ENCODE data around the gene ASXL1.

ASXL1 gene

DNA sequence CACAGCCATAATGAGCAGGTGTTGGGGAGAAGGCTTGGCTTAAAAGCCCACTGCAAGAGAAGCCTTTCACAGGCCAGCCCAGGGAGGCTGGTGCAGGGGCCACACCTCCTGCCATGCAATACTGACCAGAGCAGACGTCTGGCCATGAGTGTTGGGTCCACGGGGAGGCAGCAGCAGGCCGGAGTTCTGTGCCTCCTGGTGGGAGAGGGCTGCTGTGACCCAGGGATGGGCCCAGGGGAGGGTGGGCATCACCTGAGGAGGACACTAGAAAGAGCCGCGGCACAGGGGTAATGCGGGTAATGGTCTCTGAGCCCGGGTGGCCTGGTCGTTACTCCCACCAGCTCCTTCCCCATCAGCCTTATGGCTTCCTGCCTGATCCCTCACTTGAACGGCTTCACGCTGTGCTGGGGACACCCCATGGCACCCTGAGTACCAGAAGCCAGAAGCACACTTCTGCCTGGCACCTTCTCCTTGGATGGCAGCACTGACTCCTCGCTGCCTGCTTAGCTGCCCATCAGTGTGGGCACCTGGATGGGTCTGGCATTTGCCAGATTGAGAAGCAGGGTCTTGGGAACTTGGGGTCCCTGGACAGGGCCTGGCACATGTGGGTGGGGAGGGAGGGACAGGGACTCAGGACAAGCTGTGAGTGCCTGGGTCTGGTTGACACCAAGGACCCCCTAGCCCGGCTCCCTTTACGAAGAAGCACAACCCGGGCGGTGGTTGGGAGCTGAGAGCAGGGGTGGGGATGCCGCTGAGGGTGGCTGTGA lies 108.8 kb downstream of the ASXL1 start:
- no peak for TF ChIP-seq Cebpa-rat (IDR thresholded peaks at IDR 0.05)
- peaks cover 47 to 74% (median 64%) of the 10 kb centered on the region in 10 experiments for H3K4me1 ChIP-seq
- peak overlapping the region in 9 of 11 experiments; percentile 21 to 78 (median 41); a peak in 12 of 22 replicates for H3K9ac ChIP-seq
- peaks cover 40 to 83% (median 61%) of the 10 kb centered on the region in 11 experiments; a peak in 21 of 22 replicates for H4K20me1 ChIP-seq
- no peaks in the 10 kb centered on the region for H3K9me3 ChIP-seq (replicated peaks in 1 of 11)
- peaks cover 38 to 88% (median 62%) of the 10 kb centered on the region in 11 experiments for H3K36me3 ChIP-seq
- H3K27me3 ChIP-seq: no peaks in the 10 kb centered on the region
- no peak overlapping the region for H3K4me3 ChIP-seq
- H3K27ac ChIP-seq: peak overlapping the region in 8 of 11 experiments; percentile 43 to 91 (median 88); a peak in 14 of 22 replicates
- H3K4me2 ChIP-seq: peak overlapping the region in 5 of 11 experiments; percentile 18 to 98 (median 91); a peak in 7 of 22 replicates

DNA sequence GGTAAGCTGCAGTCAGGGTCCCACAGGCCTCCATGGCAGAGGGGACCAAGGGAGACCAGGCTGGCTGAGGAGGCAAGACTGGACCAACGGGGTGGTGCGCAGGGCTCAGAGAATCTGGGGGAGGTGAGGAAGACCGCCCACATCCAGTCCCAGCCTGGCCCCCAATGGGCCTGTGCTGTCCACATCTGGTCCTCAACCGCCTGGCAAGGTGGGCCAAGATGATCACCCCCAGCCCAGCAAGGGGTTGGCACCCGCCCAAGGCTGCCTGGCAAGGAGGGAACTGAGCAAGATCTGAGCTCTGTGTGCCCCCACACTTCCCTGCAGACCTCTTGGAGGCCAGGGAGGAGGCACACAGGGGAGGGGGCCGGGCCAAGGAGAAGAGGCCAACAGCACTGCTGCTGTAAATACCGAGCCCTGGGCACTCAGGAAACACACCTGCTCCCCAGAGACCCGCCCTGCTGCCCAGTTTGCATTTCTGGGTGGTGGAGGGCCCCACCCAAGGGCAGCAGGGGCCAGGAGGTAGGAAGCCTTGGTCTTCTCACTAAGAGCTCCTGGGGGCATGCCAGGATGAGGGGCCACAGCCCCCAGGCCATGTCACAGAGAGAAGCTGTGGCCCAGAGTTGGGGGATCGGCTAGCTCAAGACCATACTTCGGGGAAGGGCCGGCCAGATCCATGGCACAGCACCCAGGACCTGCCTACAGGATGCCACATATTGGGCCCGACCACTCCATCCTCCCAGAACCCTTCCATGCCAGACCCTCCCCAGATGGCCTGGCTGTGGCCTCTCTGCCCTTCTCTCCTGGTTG lies 109.6 kb downstream of the ASXL1 start:
- H3K36me3 ChIP-seq: peaks cover 38 to 88% (median 62%) of the 10 kb centered on the region in 11 experiments
- no peak overlapping the region for H3K4me3 ChIP-seq
- peaks cover 32 to 83% (median 56%) of the 10 kb centered on the region in 11 experiments; a peak in 20 of 22 replicates for H4K20me1 ChIP-seq
- H3K4me1 ChIP-seq: peaks cover 55 to 82% (median 72%) of the 10 kb centered on the region in 10 experiments
- TF ChIP-seq Cebpa-rat (IDR thresholded peaks at IDR 0.05): no peak
- peak overlapping the region in 10 of 11 experiments; percentile 5 to 91 (median 86); a peak in 18 of 22 replicates for H3K27ac ChIP-seq
- H3K4me2 ChIP-seq: peak overlapping the region in 10 of 11 experiments; percentile 29 to 99 (median 91); a peak in 20 of 22 replicates
- no peaks in the 10 kb centered on the region for H3K27me3 ChIP-seq
- H3K9me3 ChIP-seq (replicated peaks in 1 of 11): no peaks in the 10 kb centered on the region
- peak overlapping the region in 10 of 11 experiments; percentile 4 to 78 (median 41); a peak in 13 of 22 replicates for H3K9ac ChIP-seq

DNA sequence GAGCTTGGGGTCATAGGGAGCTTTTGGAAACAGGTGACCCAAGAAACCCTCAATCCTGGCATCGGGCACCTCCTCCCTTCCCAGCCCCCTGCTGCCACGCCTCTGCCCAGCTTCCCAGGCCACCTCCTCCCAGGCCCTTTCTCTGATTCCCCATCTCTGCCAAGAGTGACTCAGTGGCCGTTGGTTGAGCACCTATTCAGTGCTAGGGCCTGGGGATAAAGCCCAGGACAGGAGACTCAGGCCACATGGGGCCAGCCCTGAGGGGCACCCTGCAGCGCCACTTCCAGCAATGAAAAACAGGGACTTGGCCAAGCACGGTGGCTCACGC lies 110.1 kb downstream of the ASXL1 start:
- Histone ChIP-seq H3K27ac (peak overlapping the region in 9 of 11 experiments; percentile 35 to 91 (median 87); a peak in 18 of 22 replicates), H3K4me2 (peak overlapping the region in 10 of 11 experiments; percentile 29 to 99 (median 91); a peak in 20 of 22 replicates), H3K4me1 (peaks cover 56 to 87% (median 77%) of the 10 kb centered on the region in 10 experiments), H3K9ac (peak overlapping the region in 8 of 11 experiments; percentile 4 to 78 (median 41); a peak in 10 of 22 replicates), H4K20me1 (peaks cover 27 to 83% (median 50%) of the 10 kb centered on the region in 11 experiments; a peak in 19 of 22 replicates), H3K9me3 (replicated peaks in 1 of 11) (no peaks in the 10 kb centered on the region), H3K4me3 (no peak overlapping the region), H3K27me3 (no peaks in the 10 kb centered on the region), H3K36me3 (peaks cover 35 to 88% (median 62%) of the 10 kb centered on the region in 11 experiments)
- TF ChIP-seq Cebpa-rat (IDR thresholded peaks at IDR 0.05): no peak

DNA sequence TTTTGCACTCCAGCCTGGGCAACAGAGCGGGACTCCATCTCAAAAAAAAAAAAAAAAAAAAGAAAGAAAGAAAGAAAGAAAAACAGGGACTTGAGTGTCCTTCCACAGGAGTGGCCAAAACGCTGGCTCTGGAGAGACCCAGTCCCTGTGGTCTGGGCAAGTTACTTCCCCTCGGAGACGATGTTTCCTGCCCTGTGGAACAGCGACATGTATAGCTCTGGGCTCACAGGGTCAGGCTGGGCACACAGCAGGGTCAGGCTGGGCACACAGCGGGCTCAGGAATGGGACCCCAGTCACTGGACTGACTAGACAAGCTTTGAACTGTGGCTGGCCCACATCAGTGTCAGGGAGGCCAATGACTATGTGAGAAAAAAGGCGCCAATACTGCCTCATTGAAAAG lies 110.7 kb downstream of the ASXL1 start:
- no peak for TF ChIP-seq Cebpa-rat (IDR thresholded peaks at IDR 0.05)
- peak overlapping the region in 7 of 11 experiments; percentile 62 to 79 (median 73); a peak in 11 of 22 replicates for H3K9ac ChIP-seq
- H4K20me1 ChIP-seq: peaks cover 24 to 83% (median 50%) of the 10 kb centered on the region in 11 experiments; a peak in 19 of 22 replicates
- no peaks in the 10 kb centered on the region for H3K9me3 ChIP-seq (replicated peaks in 1 of 11)
- H3K27me3 ChIP-seq: no peaks in the 10 kb centered on the region
- H3K4me1 ChIP-seq: peaks cover 62 to 93% (median 83%) of the 10 kb centered on the region in 10 experiments
- H3K36me3 ChIP-seq: peaks cover 34 to 88% (median 63%) of the 10 kb centered on the region in 11 experiments
- peak overlapping the region in 9 of 11 experiments; percentile 72 to 91 (median 87); a peak in 16 of 22 replicates for H3K27ac ChIP-seq
- H3K4me3 ChIP-seq: no peak overlapping the region
- peak overlapping the region; percentile 7 to 99 (median 91); a peak in 20 of 22 replicates for H3K4me2 ChIP-seq

- Histone ChIP-seq H3K4me3 (peak overlapping the region in 6 of 10 experiments; percentile 16 to 59 (median 29); a peak in 10 of 20 replicates), H3K4me1 (peaks cover 76 to 100% (median 94%) of the 10 kb centered on the region in 10 experiments), H3K9ac (peak overlapping the region; percentile 60 to 79 (median 73)), H3K9me3 (replicated peaks in 1 of 11) (no peaks in the 10 kb centered on the region), H3K4me2 (peak overlapping the region; percentile 81 to 99 (median 91)), H3K36me3 (peaks cover 28 to 83% (median 60%) of the 10 kb centered on the region in 11 experiments), H4K20me1 (peaks cover 24 to 83% (median 50%) of the 10 kb centered on the region in 11 experiments; a peak in 20 of 22 replicates), H3K27me3 (no peaks in the 10 kb centered on the region), H3K27ac (peak overlapping the region; percentile 15 to 91 (median 85); a peak in 21 of 22 replicates)
- TF ChIP-seq Cebpa-rat (IDR thresholded peaks at IDR 0.05): no peak
Measured at GRCh38 chr20:32470025-32470861, 112.1 kb downstream of the ASXL1 start.

DNA sequence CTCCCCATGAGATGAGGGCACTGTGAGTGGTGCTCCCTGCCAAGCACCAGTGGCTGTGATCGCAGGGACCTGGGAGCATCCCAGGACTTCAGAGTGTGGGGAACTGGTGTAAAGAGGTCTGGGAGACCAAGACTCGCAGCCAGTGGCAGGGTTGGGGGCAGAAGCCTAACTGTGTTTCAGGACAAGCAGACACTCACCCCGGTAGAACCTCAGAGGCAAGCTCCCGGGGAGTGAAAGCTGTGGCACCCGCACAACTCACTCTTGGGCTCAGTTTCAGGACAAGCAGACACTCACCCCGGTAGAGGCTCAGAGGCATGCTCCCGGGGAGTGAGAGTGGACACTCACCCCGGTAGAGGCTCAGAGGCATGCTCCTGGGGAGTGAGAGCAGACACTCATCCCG lies 112.8 kb downstream of the ASXL1 start:
- Histone ChIP-seq H3K9me3 (replicated peaks in 1 of 11) (no peaks in the 10 kb centered on the region), H4K20me1 (peaks cover 24 to 83% (median 50%) of the 10 kb centered on the region in 11 experiments; a peak in 20 of 22 replicates), H3K36me3 (peaks cover 23 to 76% (median 55%) of the 10 kb centered on the region in 11 experiments), H3K4me2 (peak overlapping the region; percentile 81 to 99 (median 91)), H3K9ac (peak overlapping the region; percentile 60 to 79 (median 73)), H3K27ac (peak overlapping the region; percentile 15 to 91 (median 85); a peak in 21 of 22 replicates), H3K4me1 (peaks cover 83 to 100% (median 95%) of the 10 kb centered on the region in 10 experiments), H3K27me3 (no peaks in the 10 kb centered on the region), H3K4me3 (peak overlapping the region in 4 of 10 experiments; percentile 25 to 59 (median 34); a peak in 5 of 20 replicates)
- TF ChIP-seq Cebpa-rat (IDR thresholded peaks at IDR 0.05): no peak

DNA sequence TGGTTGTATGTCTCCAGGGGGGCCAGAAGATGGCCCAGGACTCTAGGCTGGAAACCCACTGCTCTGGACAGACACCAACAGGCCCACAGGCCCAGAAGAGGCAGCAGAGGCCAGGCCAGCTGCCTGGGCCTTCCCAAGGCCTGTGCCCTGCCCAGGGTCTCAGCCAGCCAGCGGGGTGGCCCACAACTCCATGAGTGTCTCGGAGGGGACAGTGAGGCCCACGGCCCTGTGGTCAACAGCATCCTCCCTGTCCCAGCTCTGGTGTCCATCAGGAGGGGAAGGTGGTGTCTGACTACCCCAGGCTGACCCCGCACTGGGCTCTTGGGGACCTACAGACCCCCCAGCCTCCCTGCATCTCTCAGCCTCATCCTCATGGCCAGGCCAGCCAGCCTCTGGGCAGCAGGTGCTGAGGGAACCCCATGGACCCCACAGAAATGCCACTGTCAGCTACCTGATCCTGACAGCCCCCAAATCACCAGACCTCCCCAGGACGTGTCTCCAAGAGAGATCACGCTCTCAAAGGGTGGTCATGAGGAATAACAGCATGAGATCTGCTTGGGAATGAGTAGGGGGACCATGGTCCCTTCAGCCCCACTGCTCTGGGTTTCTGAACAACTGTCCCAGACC lies 114.6 kb downstream of the ASXL1 start:
- Histone ChIP-seq H4K20me1 (peaks cover 41 to 88% (median 61%) of the 10 kb centered on the region in 11 experiments; a peak in 21 of 22 replicates), H3K27me3 (no peaks in the 10 kb centered on the region), H3K9ac (peak overlapping the region in 8 of 11 experiments; percentile 2 to 73 (median 30); a peak in 8 of 22 replicates)

More for the DNA sequence above, 114.6 kb downstream of the ASXL1 start:
- Histone ChIP-seq H3K4me1 (peaks cover 95 to 100% (median 100%) of the 10 kb centered on the region in 10 experiments), H3K4me2 (peak overlapping the region in 9 of 11 experiments; percentile 86 to 99 (median 91); a peak in 15 of 22 replicates), H3K36me3 (peaks cover 23 to 59% (median 45%) of the 10 kb centered on the region in 11 experiments), H3K9me3 (replicated peaks in 1 of 11) (no peaks in the 10 kb centered on the region), H3K4me3 (no peak overlapping the region), H3K27ac (peak overlapping the region in 10 of 11 experiments; percentile 16 to 91 (median 86); a peak in 17 of 22 replicates)
- TF ChIP-seq Cebpa-rat (IDR thresholded peaks at IDR 0.05): no peak

Measured in BLaER1 treated with 17β-estradiol and CSF1 and Interleukin-3, amounts not matched to agents 10 nM and 100 nM (cell line).